Measurements from ENCODE around the gene SH2B2. TPM values are rescaled to one million over a fixed set of nuclear protein-coding genes. Genes with fewer than 3 reads are reported as not detected.

The SH2B2 gene
- polyA plus RNA-seq, 1 experiment = 0.52 TPM

DNA sequence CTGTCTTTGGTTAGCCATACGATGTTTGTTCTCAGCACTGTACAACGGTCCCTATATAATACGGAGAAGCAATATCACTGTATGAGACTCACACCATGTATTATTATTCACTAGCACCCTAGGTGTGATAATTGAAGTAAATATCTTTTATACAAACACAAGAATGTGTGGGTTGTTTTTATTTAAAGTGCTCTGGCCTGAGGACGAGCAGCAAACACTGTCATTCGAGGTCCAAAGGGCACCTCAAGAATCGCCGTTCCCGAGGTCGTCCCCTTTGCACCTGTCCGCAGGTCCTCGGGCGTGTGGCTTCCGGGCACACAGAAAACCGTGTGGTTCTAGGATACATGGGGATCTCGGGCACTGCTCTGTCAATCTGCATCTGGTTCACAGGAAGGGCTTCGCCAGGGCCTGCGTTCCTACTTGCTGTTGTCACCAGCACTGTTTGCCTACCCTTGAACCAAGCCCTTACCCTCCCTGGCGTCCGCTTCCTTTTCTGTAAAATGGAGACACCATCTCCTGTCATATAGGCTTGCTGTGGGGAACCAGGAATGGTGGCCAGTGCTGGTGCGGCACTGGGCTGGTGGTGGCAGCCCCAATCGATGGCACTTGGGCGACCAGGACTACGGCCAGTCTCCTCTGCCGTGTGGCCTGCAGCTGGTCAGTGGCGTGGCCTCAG lies 28.5 kb upstream of the SH2B2 start:
- TF ChIP-seq, protein P1, sequence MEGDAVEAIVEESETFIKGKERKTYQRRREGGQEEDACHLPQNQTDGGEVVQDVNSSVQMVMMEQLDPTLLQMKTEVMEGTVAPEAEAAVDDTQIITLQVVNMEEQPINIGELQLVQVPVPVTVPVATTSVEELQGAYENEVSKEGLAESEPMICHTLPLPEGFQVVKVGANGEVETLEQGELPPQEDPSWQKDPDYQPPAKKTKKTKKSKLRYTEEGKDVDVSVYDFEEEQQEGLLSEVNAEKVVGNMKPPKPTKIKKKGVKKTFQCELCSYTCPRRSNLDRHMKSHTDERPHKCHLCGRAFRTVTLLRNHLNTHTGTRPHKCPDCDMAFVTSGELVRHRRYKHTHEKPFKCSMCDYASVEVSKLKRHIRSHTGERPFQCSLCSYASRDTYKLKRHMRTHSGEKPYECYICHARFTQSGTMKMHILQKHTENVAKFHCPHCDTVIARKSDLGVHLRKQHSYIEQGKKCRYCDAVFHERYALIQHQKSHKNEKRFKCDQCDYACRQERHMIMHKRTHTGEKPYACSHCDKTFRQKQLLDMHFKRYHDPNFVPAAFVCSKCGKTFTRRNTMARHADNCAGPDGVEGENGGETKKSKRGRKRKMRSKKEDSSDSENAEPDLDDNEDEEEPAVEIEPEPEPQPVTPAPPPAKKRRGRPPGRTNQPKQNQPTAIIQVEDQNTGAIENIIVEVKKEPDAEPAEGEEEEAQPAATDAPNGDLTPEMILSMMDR (IDR thresholded peaks at IDR 0.05; ENCODE audit: low read depth, low read length) = no peak
- no peak for DNase-seq (ENCODE audit: low read depth, low spot score)
- Histone ChIP-seq H3K27ac (ENCODE audit: low read depth, low read length) (no peak overlapping the region), H3K9me3 (ENCODE audit: control insufficient read depth, insufficient read depth, low read length) (no peaks in the 10 kb centered on the region; the same call in 1 of the 2 replicates), H3K27me3 (ENCODE audit: control insufficient read depth, insufficient read depth, low read length) (no peaks in the 10 kb centered on the region), H3K4me3 (ENCODE audit: low read depth, low read length) (no peak overlapping the region)
- POLR2A ChIA-PET = no interaction called here
- CTCF ChIA-PET = no interaction called here

DNA sequence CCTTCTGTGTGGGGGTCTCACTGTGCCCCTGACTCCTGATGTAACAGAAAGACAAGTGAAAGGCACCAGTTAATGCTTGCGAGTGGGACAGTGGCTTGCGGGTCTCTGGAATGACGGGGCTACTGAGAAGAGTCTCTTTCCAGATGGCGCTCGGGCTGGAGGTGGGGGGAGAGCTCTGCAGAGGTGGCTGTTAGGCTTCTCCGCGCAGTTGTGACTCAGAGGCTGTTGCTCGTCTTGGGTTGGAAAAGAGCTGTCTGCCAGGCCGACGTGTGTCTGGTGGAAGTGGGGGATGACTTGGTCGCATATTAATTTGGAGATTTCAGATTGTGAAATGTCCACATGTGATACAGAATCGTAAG lies 27.9 kb upstream of the SH2B2 start:
- no peak for DNase-seq (ENCODE audit: low read depth, low spot score)
- H3K27ac ChIP-seq (ENCODE audit: low read depth, low read length) = no peak overlapping the region
- ChIA-PET CTCF (no interaction called here), POLR2A (no interaction called here)
- no peak overlapping the region for H3K4me3 ChIP-seq (ENCODE audit: low read depth, low read length)
- no peaks in the 10 kb centered on the region; the same call in 1 of the 2 replicates for H3K9me3 ChIP-seq (ENCODE audit: control insufficient read depth, insufficient read depth, low read length)
- TF ChIP-seq, protein P1 (IDR thresholded peaks at IDR 0.05; ENCODE audit: low read depth, low read length) = no peak
- H3K27me3 ChIP-seq (ENCODE audit: control insufficient read depth, insufficient read depth, low read length) = no peaks in the 10 kb centered on the region

DNA sequence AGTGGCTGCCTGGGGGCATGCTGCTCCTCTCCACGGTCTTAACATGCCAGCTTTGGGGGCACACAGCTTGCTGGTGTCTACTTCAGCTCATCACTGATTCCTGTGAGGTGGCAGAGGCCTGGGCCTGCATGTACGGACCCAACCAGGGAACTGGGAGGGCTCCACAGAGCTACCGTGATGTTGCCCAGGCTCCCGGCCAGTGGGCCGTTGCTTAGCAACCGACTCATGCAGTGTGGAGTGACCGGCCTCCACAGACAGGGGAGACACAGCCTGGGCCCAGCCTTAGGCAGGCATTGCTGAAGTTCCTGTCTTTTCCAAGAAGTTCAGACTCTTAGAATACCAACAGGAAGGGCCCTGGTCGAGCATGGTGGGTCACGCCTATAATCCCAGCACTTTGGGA lies 25.8 kb upstream of the SH2B2 start:
- POLR2A ChIA-PET = interaction anchor here (0.5 kb wide), 1 partner anchor 30 kb away, joined by 3 read pairs; no protein-coding TSS in a partner anchor
- H3K27me3 ChIP-seq (ENCODE audit: control insufficient read depth, insufficient read depth, low read length) = no peaks in the 10 kb centered on the region
- TF ChIP-seq, protein P1 (IDR thresholded peaks at IDR 0.05; ENCODE audit: low read depth, low read length) = no peak
- CTCF ChIA-PET = no interaction called here
- peak; percentile 30 for DNase-seq (ENCODE audit: low read depth, low spot score)
- no peaks in the 10 kb centered on the region; the same call in 1 of the 2 replicates for H3K9me3 ChIP-seq (ENCODE audit: control insufficient read depth, insufficient read depth, low read length)
- no peak overlapping the region for H3K4me3 ChIP-seq (ENCODE audit: low read depth, low read length)
- H3K27ac ChIP-seq (ENCODE audit: low read depth, low read length) = no peak overlapping the region

DNA sequence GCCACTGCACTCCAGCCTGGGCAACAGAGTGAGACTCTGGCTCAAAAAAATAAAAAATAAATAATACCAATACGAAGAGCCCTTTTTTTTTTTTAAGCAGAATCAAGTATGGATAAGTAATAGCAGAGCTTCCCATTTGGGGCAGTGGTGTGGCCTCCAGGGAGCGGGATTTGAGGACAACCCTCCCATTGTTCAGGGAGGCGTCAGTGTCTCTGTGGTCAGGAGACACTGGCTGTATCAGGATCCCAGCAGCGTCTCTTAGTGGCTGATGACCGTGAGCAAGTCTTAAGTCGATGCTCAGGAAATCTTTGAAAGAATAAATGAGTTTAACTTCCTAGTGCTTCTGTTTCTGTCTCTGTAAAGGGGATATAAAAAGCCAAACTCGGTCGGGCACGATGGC lies 25.2 kb upstream of the SH2B2 start:
- ChIA-PET POLR2A (no interaction called here), CTCF (interaction anchor here (0.6 kb wide), 2 partner anchors 237 to 257 kb away, joined by 3 to 4 read pairs; no protein-coding TSS in a partner anchor)
- H3K27ac ChIP-seq (ENCODE audit: low read depth, low read length) = no peak overlapping the region
- H3K9me3 ChIP-seq (ENCODE audit: control insufficient read depth, insufficient read depth, low read length) = no peaks in the 10 kb centered on the region; the same call in 1 of the 2 replicates
- no peak for DNase-seq (ENCODE audit: low read depth, low spot score)
- TF ChIP-seq, protein P1 (IDR thresholded peaks at IDR 0.05; ENCODE audit: low read depth, low read length) = no peak
- H3K4me3 ChIP-seq (ENCODE audit: low read depth, low read length) = no peak overlapping the region
- no peaks in the 10 kb centered on the region for H3K27me3 ChIP-seq (ENCODE audit: control insufficient read depth, insufficient read depth, low read length)

DNA sequence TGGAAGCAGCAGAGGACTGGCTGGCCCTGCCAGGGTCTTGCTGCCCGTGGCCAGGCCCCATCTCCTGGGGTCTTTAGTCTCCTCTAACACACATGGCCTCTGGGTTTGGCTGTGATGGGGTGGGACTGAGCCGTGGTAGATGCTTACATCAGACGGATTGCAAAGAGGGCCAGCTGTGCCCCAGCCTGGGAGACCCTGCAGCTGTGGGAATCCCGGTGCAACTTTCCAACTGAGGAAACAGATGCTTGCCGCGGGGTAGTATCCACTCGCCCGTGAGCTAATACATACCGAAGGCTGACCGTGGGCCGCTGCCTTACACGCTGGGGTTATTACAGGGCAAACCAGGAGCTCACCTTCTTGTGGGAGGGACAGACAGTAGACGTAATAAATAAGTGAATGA lies 24.1 kb upstream of the SH2B2 start:
- CTCF ChIA-PET = no interaction called here
- H3K27ac ChIP-seq (ENCODE audit: low read depth, low read length) = no peak overlapping the region
- no peaks in the 10 kb centered on the region for H3K27me3 ChIP-seq (ENCODE audit: control insufficient read depth, insufficient read depth, low read length)
- POLR2A ChIA-PET = no interaction called here
- H3K9me3 ChIP-seq (ENCODE audit: control insufficient read depth, insufficient read depth, low read length) = no peaks in the 10 kb centered on the region; the same call in 1 of the 2 replicates
- no peak for DNase-seq (ENCODE audit: low read depth, low spot score)
- TF ChIP-seq, protein P1 (IDR thresholded peaks at IDR 0.05; ENCODE audit: low read depth, low read length) = no peak
- H3K4me3 ChIP-seq (ENCODE audit: low read depth, low read length) = no peak overlapping the region

All from AG04450 (cell line).